Amygdala (tissue), 56 donors: ENCODE measurements around the gene NFIC.
"Not testable (repeated sequence)": the region's sequence is repeated elsewhere in the genome, so short reads cannot be mapped to it uniquely, and the experiment has no call there.

Experiments
- DNase-seq, 56 donors: peaks; one replicate each; lab custom pipeline; 2025; lab: John Stamatoyannopoulos, UW

NFIC gene

DNA sequence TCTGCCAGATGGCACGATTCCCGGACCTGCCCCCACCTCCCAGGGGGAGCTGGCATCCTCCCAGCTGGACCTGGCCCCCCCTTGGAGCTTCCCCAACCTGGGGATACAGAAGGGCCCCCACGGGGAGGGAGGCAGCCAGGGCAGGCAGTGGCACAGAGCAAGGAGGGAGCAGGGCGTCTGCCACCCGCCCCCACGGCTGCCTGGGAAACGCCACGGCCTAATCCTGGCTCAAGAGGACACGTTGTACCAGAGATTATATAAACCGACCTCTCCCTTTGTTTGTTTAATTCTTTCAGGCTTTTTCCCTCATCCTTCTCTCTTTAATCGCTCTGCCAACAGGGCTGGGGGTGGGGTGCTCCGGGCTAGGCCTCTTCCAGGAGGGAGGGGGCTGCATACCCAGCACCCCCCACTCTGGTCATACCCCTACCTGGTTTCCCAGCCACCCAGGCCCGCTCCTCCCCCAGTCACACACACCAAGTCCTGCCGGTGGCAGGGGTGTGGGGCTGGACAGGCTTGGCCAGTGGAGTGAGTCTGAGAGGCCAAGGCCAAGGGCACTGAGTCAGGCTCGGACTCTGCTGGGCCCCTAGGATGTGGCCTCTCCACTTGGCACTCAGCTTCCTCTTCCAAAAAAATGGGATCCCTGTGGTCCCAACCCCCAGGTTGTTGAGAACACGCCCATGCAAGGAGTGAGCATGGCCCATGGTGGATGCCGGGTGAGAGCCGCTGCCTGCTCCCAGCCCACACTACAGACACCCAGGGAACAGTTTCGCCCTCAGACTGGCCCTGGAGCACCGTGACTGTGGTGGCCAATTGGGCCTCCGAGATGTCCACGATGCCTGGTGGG, 29.5 kb upstream of the NFIC start:
- DNase-seq = peak in 54 of 56 donors; percentile 7 to 88 (median 63)

DNA sequence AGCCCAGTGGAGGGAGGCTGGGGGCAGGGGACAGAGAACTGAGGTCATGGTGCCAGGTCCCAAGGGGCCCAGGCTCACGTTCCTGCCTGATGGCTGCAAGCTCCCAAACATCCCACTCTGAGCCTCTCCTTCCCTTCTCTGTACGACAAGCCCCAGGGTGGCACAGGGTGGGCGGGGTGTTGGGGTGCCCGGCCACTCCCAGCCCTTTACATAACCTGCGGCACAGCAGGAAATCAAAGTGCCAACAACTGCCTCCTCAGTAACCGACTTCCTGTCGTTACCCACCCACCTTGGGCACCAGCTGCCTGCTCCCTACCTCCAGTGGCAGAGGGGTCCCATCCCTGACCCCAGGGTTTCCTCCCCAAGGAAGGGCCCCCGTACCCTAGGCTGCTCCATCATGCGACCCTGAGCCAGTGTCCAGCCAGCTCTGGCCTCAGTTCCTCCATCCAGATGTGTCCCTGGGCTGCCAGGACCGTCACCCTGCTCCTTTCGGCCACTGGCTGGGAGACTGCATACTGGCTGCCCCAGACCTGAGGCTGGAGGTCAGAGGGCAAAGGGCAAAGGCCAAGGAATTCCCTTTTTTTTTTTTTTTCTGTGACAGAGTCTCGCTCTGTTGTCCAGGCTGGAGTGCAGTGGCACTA, 27.7 kb upstream of the NFIC start:
- no peak for DNase-seq

DNA sequence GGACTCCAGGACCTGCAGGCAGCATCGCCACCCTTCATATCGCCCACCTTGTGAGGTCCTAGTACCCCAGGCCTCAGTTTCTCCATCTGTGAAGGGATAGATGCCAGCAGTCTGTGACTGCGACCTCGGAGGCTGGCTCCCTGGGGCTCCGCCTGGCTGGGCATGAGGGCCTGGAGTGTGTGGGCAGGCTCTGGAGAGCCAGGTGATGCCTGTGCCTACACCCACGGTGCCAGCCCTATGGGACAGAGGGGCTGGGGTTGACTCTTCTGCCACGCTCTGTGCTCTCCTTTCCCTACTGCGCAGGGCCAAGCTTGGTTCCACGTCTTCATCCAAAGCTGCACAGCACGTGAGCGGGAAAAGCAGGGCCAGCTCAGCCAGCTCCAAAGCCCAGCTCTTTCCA, 26.0 kb upstream of the NFIC start:
- no peak for DNase-seq

DNA sequence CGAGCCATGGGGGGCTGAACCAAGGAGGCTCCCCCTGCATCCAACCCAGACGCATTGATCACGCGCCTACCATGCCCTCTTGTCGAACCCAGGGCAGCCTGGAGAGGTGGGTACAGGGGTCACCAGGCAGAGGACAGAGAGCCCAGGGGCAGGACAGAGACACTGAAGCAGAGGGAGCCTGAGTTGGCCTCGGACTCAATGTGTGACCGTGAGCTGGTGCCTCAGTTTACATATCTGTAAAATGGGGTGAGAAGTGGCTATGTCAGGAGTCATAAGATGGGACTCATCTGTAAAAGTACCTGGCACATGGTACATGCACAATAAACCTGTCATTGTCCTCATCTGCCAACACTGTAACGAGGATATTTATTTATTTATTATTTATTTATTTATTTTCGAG, 24.1 kb upstream of the NFIC start:
- DNase-seq = no peak

DNA sequence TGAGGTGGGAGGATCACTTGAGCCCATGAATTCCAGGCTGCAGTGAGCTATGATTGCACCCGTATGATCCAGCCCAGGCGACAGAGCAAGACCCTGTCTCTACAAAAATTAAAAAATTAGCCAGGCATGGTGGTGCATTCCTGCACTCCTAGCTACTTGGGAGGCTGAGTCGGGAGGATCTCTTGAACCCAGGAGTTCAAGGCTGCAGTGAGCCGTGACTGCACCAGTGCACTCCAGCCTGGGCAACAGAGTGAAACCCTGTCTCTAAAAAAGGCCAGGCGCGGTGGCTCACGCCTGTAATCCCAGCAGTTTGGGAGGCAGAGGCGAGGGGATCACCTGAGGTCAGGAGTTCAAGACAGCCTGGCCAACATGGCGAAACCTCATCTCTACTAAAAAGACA, 23.4 kb upstream of the NFIC start:
- not testable (repeated sequence) for DNase-seq

DNA sequence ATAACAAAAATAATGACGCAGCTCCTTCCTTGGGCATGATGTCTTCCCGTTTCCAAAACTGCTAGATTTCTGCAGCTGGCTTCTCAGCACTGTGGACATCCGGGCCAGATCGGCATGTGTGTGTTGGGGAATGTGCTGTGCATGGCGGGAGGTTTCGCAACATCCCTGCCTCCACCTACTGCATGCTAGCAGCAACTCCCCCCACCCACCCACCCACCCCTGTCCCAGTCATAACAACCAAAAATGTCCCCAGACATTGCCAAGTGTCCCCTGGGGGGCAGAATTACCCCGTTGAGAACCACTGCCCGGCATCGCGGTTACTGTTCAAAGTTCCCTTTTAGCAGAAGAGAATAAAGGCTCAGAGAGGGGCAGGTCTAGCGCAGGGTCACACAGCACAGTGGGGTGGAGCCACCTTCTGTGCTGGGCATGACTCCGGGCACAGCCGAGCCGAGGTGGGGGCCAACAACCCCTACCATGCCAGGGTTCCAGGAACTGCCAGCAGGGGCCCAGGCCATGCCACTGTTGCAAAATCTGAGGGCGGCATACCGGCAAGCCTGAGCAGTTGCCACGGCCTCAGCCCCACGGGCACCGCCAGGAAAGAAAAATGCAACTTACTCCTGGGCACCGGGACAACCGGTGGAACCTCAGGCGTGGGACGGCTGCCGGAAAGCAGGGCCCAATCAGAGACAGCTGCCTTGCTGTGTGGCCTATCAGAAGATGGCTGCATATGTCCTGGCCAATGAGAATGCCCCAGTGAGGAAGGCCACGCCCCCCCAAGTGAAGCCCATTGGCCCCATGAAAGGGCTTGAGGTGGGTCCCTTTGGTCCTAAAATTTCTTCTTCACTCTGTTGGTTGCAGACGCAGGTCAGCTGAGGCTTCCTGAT, 22.5 kb upstream of the NFIC start:
- DNase-seq = peak in 52 of 56 donors; percentile 20 to 85 (median 69)

DNA sequence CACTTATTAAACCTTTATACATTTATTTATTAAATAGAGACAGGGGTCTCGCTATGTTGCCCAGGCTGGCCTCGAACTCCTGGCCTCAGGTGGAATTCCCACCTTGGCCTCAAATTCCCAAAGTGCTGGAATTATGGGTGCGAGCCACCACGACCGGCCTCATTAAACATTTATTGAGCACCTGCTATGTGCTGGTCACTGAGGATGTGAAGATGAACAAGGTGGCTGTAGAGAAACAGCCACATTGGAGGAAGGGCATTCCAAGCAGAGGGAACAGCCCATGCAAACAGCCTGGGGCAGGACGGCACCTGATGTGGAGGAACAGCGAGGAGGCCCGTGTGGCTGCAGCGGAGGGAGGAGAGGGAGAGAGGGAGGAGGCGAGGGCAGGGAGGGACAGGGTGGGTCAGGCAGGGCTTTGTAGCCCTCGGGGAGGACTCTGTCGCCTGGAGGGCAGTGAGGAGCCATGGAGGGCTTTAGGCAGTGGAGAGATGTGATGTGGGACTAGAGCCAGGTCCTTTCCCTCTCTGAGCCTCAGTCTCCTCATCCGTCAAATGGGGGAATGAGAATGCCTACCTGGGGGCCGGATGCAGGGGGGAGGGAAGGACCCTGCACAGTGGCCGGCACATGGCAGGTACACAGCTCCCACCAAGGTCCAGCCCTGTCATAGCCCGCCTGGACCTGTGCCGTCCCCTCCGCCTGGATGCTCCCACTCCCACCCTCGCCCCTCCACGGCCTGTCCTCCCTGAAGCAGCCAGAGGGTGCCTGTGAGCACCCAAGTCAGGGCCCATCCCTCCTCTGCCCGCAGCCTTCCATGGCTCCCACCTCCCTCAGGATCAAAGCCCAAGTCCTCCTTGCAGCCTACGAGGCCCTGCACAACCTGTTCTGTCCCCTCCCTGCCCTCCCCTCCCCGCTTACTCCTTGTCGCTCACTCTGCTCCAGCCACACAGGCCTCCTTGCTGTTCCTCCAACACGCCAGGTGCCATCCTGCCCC, 21.5 kb upstream of the NFIC start:
- no peak for DNase-seq

DNA sequence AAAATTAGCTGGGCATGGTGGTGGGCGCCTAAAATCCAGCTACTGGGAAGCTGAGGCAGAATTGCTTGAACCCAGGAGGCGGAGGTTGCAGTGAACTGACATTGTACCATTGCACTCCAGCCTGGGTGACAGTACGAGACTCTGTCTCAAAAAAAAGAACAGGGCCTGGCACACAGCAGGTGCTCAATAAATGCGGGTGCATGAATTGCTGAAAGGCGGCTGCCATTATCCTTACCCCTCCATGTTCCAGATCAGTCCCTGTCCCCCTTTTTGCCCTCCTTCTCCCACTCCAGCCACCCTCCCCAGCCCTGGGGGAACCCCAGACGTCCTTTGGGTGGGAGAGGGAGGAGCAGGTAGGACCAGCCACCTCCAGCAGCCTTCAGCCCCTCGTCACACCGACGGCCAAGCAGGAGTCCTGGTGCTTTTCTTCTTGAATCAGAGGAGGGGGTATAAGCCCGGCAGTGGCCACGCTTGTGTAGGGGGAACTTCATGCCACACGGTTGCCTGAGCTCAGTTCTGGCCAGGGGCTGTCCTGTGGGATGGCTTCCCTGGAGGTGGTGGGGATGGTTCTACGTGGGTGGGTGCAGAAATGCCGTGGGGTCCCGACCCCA, 20.4 kb upstream of the NFIC start:
- DNase-seq = no peak

DNA sequence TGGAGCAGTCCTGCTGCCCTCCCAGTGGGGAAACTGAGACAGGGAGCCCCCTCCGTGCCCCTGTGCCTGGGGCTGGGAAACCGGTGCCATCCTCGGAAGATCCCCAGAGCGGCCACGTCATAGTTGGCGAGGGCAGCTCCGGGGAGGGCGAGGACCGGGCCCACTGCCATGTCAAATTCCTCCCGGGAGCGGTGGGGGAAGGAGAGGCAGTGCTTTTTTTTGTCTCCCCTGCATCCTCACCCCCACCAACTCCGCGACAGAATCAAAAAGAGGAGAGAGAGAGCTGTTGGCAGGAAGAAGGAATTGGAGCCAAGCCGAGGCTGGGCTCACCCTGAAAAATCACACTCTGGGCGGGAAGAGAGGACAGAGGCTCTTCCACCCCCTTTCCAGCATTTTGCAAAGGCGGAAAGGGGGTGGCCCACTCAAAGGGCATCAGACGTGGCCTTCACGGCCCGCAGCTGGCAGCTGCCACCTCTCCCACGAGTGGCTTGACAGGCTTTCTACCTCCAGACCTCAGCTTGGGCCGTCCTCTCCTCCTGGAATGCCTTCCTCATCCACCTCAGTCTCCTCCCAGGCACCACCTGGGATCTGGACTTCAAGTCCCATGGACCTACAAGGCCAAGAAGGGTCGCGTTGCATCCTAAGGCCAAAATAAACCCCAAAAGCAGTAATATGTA, 19.6 kb upstream of the NFIC start:
- DNase-seq = peak in 53 of 56 donors; percentile 25 to 89 (median 72)

DNA sequence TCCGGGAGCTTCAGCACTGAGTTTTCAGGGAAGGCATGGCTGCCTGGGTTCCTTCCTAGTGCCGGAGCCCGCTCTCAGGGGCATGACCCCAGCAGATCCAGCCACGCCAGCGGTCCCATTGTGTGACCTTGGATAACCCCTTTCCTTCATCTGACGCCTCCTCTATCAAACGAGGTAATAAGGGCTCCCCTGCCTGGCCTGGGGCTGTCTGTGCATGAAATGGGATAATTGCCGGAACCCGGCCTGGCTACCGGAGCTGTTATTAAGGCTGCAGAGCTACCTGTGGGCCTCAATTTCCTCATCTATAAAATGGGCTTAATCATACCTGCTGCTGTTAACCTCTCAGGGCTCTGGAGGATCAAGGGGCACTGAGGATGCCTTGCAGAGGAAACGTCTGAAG, 18.3 kb upstream of the NFIC start:
- no peak for DNase-seq

DNA sequence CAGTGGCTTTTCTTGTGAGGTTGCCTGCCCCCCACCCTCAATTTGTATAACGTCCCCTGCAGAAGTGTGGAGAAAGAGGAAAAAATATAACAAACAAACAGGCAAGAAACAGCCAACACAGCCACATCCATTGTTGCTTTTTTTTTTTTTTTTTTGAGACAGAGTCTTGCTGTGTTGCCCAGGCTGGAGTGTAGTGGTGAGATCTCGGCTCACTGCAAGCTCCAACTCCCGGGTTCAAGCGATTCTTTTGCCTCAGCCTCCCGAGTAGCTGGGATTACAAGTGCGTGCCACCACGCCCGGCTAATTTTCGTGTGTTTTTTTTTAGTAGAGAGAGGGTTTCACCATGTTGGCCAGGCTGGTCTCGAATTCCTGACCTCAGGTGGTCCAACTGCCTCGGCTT, 17.9 kb upstream of the NFIC start:
- not testable (repeated sequence) for DNase-seq

DNA sequence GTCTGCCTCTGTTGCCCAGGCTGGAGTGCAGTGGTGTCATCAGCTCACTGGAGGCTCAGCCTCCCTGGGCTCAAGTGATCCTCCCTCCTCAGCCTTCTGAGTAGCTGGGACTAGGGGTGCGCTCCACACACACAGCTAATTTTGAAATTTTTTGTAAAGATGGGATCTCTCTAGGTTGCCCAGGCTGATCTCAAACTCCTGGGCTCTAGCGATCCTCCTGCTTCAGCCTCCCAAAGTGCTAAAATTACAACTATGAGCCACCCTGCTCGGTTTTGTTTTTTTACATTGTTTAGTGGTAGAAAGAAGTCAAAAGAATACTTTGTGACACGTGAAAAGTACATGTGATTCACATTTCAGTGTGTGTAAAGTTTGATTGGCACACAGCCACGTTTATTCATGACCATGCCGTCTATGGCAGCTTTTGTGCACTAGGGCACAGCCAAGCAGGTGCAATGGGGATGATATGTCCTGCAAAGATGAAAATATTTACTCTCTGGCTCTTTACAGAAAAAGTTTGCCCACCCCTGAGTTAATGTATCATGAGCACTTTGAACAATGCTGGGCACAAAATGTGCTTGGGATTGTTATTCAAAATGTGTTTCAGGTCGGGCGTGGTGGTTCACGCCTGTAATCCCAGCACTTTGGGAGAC, 16.2 kb upstream of the NFIC start:
- no peak for DNase-seq

DNA sequence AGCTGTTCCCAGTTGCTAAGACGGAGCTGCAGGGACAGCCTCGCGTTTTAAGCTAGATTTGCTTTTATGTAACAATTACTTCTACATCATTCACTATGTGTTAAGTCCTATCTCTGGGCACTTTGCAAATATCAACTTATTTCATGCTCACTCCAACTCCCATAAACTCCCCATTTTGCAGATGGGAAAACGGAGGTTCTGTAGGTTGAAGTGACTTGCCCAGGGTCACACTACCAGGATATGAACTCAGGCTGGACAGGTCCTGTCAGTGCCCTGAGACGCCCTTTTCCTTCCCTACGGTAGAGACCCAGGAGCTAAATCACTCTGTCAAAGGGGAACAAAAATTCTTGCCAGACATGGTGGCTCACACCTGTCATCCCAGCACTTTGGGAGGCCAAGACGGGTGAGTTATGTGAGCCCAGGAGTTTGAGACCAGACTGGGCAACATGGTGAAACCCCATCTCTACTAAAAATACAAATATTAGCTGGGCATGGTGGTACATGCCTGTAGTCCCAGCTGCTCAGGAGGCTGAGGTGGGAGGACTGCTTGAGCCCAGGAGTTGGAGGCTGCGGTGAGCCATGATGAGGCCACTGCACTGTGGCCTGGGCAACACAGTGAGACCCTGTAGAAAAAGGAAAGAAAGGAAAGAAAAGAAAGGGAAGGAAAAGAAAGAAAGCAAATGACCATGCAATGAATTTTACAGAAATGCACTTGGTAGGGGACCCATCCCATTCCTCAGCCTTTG, 14.5 kb upstream of the NFIC start:
- no peak for DNase-seq

DNA sequence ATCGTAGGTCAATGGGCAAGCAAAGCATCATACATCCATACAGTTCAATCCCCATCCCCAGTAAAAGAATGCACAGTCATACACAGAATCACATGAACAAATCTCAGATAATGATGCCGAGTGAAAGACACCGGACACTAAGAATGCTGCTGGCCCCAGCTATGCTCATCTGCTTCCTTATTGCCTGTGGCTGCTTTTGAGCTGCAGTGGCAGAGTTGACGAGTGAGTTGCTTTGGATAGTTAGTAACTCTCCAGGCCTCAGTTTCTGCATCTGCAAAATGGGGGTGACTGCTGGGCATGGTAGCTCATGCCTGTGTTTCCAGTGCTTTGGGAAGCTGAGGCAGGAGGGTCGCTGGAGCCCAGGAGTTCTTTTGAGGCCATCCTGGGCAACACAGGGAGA, 12.9 kb upstream of the NFIC start:
- DNase-seq = no peak

DNA sequence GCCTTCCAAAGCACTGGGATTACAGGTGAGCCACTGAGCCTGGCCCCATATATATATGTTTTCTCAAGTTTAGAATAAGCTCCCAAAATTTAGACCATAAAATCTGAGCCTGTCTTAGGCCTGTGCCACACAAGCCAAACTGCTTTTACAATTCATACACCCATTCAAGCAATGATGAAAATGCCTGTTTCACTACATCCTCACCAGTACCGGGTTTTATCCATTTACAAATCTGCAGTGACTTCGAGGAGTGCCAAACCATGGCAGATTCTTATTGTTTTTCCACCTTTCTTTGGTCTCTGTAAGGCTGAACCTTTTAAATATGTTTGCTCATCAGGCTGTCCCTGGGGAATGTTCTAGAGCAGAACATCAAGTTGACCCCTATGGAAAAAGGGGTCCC, 9.6 kb upstream of the NFIC start:
- DNase-seq = no peak

DNA sequence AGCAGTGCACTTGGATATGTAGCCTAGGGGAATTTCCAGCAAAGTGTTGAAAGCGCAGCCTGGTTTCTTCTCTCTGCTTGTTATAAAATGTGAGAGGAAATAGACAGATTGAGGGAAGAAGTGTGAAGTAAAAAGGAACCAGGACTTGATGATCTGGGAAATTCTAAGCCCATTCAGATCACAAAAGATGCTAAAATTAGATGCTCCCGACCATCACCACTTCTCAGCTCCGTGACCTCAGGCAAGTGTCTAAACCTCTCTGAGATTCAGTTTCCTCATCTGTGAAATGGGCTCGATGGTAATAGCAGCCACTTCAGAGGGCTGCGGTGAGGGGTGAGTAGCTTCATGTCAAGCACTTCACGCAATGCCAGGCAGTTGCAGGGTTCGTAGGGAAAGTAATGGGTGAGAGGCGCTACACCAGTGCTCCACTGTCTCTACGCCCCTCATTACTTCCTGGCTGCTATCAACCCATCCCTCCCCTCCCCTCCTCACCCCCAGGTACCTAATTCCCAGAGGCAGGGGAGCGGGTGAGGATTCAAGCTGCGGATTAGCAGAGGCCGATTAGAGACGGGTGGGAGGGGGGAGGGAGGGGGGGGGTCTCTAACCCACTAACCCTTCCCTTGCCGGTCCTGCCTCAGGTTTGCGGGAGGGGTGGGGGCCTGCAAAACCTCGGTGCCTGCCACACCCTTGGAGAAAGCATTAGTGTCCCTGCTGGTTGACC, 9.0 kb upstream of the NFIC start:
- DNase-seq = no peak
